ENCODE results near the gene NINJ1.

The NINJ1 gene

GRCh38 chr9:93134740-93135444, 841 bp upstream of the NINJ1 start:
- H3K27ac ChIP-seq (ENCODE audit: low read depth, low read length, poor library complexity, severe bottlenecking) = peak overlapping the region; percentile 30

DNA sequence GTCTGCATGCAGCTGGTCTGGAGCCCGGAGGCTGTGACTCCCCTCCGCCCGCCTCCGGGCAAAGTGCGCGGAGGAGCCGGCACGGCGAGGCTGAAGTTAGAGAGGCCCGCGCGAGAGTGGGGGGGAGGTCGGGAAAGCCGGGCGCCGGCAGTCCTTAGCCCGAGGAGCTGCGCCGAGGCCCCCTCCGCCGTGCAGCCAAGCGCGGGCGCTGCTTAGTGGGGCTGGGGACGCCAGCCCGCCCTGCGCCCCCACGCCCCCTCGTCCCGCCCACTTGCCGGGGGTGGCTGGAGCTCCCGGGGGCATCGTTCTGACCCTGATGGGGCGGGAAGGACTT, 403 bp downstream of the NINJ1 start:
- Histone ChIP-seq H2AFZ (ENCODE audit: low read length) (no peak overlapping the region), H3K9me2 (ENCODE audit: low read depth, low read length) (no peaks in the 10 kb centered on the region), H3K9me3 (ENCODE audit: low read length) (no peaks in the 10 kb centered on the region), H3K36me3 (ENCODE audit: insufficient read depth, low read length) (no peaks in the 10 kb centered on the region), H3K79me2 (ENCODE audit: insufficient read depth, low read length) (no peaks in the 10 kb centered on the region), H3F3A (ENCODE audit: insufficient read depth, low read length) (no peaks in the 10 kb centered on the region), H4K20me1 (ENCODE audit: insufficient read depth, low read length) (no peaks in the 10 kb centered on the region), H3K9ac (ENCODE audit: low read length) (peak overlapping the region; percentile 86), H3K4me1 (ENCODE audit: insufficient read depth, low read length, severe bottlenecking) (peaks cover 65% of the 10 kb centered on the region), H3K27me3 (ENCODE audit: insufficient read depth, low read length) (no peaks in the 10 kb centered on the region), H3K4me3 (ENCODE audit: low read depth, low read length, poor library complexity, severe bottlenecking) (peak overlapping the region; percentile 91), H3K27ac (ENCODE audit: low read depth, low read length, poor library complexity, severe bottlenecking) (peak overlapping the region; percentile 52), H3K4me2 (ENCODE audit: low read length) (peak overlapping the region; percentile 97)
- no peak for TF ChIP-seq EZH2 (IDR thresholded peaks at IDR 0.05; ENCODE audit: borderline replicate concordance, low read length)
- TF ChIP-seq, protein P1, sequence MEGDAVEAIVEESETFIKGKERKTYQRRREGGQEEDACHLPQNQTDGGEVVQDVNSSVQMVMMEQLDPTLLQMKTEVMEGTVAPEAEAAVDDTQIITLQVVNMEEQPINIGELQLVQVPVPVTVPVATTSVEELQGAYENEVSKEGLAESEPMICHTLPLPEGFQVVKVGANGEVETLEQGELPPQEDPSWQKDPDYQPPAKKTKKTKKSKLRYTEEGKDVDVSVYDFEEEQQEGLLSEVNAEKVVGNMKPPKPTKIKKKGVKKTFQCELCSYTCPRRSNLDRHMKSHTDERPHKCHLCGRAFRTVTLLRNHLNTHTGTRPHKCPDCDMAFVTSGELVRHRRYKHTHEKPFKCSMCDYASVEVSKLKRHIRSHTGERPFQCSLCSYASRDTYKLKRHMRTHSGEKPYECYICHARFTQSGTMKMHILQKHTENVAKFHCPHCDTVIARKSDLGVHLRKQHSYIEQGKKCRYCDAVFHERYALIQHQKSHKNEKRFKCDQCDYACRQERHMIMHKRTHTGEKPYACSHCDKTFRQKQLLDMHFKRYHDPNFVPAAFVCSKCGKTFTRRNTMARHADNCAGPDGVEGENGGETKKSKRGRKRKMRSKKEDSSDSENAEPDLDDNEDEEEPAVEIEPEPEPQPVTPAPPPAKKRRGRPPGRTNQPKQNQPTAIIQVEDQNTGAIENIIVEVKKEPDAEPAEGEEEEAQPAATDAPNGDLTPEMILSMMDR (IDR thresholded peaks at IDR 0.05; ENCODE audit: low read length) = no peak

More at GRCh38 chr9:93134740-93135444, 841 bp upstream of the NINJ1 start:
- Histone ChIP-seq H3K27me3 (ENCODE audit: insufficient read depth, low read length) (no peaks in the 10 kb centered on the region), H3K4me3 (ENCODE audit: low read depth, low read length, poor library complexity, severe bottlenecking) (peak overlapping the region; percentile 91), H3F3A (ENCODE audit: insufficient read depth, low read length) (no peaks in the 10 kb centered on the region), H4K20me1 (ENCODE audit: insufficient read depth, low read length) (no peaks in the 10 kb centered on the region), H3K9ac (ENCODE audit: low read length) (peak overlapping the region; percentile 70), H3K4me1 (ENCODE audit: insufficient read depth, low read length, severe bottlenecking) (peaks cover 73% of the 10 kb centered on the region), H2AFZ (ENCODE audit: low read length) (no peak overlapping the region), H3K9me3 (ENCODE audit: low read length) (no peaks in the 10 kb centered on the region), H3K36me3 (ENCODE audit: insufficient read depth, low read length) (no peaks in the 10 kb centered on the region), H3K79me2 (ENCODE audit: insufficient read depth, low read length) (no peaks in the 10 kb centered on the region), H3K4me2 (ENCODE audit: low read length) (peak overlapping the region; percentile 97), H3K9me2 (ENCODE audit: low read depth, low read length) (no peaks in the 10 kb centered on the region)
- TF ChIP-seq EZH2 (IDR thresholded peaks at IDR 0.05; ENCODE audit: borderline replicate concordance, low read length) = no peak
- TF ChIP-seq, protein P1 (IDR thresholded peaks at IDR 0.05; ENCODE audit: low read length) = no peak

DNA sequence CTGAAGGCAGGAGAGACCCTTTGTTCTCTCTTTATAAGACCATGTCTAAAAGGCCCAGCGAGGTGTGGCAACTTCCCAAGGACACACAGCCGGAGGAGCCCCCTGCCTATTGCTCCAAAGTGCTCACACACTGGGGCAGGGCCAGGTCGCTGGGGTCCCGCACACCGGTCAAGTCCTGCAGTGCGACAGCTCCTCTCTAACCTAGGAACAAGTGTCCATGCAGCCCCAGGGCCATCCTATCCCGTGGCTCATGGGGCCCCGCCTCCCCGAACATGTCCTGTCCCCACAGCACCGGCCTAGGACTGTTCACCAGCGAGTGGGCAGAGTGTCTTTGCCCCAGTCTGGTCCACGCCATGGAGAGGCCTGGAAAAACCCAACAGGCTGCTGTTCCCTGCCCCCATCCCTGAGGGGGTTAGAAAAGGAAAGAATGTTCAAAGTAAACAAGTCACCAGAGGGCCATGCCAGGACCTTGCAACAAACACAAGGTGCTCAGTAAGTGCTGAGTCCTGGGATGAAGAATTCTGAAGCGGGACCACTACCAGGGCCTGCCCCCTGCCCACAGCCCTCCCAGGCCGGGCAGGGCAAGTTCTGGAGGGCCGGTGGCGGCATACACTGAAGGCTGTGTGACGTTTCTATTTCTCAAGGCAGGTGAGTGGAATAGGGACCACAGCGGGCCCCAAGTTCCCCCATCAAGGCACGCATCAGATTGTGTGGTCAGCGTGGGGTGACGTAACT, 938 bp downstream of the NINJ1 start:
- H2AFZ ChIP-seq (ENCODE audit: low read length) = no peak overlapping the region
- H3K27ac ChIP-seq (ENCODE audit: low read depth, low read length, poor library complexity, severe bottlenecking) = peak overlapping the region; percentile 52
- H3K9me3 ChIP-seq (ENCODE audit: low read length) = no peaks in the 10 kb centered on the region
- peaks cover 61% of the 10 kb centered on the region for H3K4me1 ChIP-seq (ENCODE audit: insufficient read depth, low read length, severe bottlenecking)
- peak overlapping the region; percentile 86 for H3K9ac ChIP-seq (ENCODE audit: low read length)
- TF ChIP-seq, protein P1 (IDR thresholded peaks at IDR 0.05; ENCODE audit: low read length) = no peak
- no peak for TF ChIP-seq EZH2 (IDR thresholded peaks at IDR 0.05; ENCODE audit: borderline replicate concordance, low read length)
- peak overlapping the region; percentile 91 for H3K4me3 ChIP-seq (ENCODE audit: low read depth, low read length, poor library complexity, severe bottlenecking)
- H4K20me1 ChIP-seq (ENCODE audit: insufficient read depth, low read length) = no peaks in the 10 kb centered on the region
- H3K4me2 ChIP-seq (ENCODE audit: low read length) = peak overlapping the region; percentile 97
- H3K27me3 ChIP-seq (ENCODE audit: insufficient read depth, low read length) = no peaks in the 10 kb centered on the region
- no peaks in the 10 kb centered on the region for H3F3A ChIP-seq (ENCODE audit: insufficient read depth, low read length)
- H3K79me2 ChIP-seq (ENCODE audit: insufficient read depth, low read length) = no peaks in the 10 kb centered on the region
- no peaks in the 10 kb centered on the region for H3K36me3 ChIP-seq (ENCODE audit: insufficient read depth, low read length)
- no peaks in the 10 kb centered on the region for H3K9me2 ChIP-seq (ENCODE audit: low read depth, low read length)

Measured in OCI-LY1 (cell line).